ENCODE measurements around the gene PTPRG.
"Not testable (repeated sequence)": the region's sequence is repeated elsewhere in the genome, so short reads cannot be mapped to it uniquely, and the experiment has no call there.

PTPRG gene

DNA sequence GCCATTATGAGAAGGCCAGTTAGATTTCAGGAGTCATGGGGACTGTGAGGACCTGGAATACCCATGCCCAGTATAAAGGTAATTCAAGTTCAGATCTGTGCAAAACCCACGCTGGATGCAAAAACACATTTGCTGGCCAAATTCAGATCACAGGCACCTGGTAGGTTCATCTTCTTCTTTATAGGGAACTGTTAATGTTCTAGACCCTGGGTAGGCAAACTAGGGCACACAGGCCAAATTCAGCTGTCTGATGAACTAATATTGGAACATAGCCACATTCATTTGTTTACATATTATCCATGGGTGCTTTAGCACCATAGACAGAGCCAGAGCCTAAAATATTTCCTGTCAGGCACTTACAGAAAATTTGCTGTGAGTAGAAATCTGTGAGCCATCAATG, 241.4 kb downstream of the PTPRG start:
- DNase-seq (ENCODE audit: low spot score), result no peak

- DNase-seq (ENCODE audit: low spot score), result no peak
Measured at GRCh38 chr3:61803983-61804382, 242.6 kb downstream of the PTPRG start.

GRCh38 chr3:61804782-61805181, 243.4 kb downstream of the PTPRG start:
- no peak for DNase-seq (ENCODE audit: low spot score)

DNA sequence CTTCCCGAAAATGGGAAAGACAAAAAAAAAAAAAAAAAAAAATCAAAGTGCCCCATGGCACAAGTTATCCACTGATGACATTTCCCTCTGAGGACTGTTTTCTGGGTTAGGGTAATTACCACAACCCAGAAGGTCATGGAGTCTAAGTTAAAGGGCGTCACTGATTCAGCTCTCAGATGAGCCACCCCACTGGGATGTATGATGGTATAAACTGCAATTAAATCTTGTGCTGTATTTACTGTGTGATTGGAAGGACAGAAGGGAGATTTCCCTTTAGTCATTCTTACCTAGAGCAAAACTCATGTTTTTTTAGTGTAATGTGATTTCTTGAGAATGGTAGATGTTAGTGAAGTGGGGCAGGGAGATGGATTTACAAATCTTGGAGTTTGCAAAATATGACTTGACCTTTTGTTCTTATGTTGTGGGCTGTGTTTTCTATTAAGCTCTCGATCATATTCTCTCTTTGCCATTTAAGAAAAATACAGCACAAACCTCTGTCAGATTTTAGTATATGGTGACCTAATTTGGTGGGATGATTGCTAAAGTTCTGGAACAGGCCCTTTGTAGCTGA, 244.2 kb downstream of the PTPRG start:
- no peak for DNase-seq (ENCODE audit: low spot score)

- DNase-seq (ENCODE audit: low spot score), result no peak
Measured at GRCh38 chr3:61806810-61807209, 245.4 kb downstream of the PTPRG start.

DNA sequence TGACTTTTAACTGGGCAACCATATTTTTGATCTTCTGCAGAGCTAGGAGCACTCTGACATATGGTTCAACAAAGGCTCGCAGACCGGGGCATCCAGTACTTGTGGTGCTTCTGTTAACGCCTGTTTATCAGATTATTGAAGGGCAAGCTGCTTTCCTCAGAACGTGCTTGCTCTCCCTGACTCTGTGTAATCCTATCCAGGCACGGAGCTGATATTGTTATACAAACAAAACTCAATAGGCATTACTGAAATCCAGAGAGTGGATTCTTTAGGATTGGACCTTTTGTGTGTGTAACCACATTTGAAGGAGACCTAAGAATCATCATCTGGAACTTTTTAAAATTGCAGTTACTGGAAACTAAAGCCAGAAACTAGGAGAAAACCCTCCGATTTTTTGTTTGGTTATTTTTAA, 246.5 kb downstream of the PTPRG start:
- no peak for DNase-seq (ENCODE audit: low spot score)

GRCh38 chr3:61808526-61808925, 247.2 kb downstream of the PTPRG start:
- no peak for DNase-seq (ENCODE audit: low spot score)

DNA sequence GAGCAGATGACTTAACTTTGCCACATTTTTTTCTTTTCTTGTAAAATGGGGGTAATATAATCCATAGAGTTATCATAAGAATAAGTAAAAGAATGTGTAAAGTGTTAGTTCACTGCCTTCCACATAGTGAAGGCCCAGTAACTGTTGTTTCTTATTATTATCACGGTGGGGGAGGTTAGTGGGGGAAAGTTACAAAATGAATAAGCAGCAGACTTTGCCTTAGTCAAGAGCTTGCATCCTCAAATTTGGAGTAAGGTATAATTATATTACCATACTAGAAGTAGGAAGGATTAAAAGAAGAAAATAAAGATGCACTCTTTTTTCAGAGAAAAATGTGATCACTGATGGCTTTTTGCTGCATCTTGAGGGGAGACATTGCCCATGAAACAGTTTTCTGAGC, 247.6 kb downstream of the PTPRG start:
- DNase-seq (ENCODE audit: low spot score), result no peak

- DNase-seq (ENCODE audit: low spot score), result no peak
Measured at GRCh38 chr3:61809879-61810278, 248.5 kb downstream of the PTPRG start.

DNA sequence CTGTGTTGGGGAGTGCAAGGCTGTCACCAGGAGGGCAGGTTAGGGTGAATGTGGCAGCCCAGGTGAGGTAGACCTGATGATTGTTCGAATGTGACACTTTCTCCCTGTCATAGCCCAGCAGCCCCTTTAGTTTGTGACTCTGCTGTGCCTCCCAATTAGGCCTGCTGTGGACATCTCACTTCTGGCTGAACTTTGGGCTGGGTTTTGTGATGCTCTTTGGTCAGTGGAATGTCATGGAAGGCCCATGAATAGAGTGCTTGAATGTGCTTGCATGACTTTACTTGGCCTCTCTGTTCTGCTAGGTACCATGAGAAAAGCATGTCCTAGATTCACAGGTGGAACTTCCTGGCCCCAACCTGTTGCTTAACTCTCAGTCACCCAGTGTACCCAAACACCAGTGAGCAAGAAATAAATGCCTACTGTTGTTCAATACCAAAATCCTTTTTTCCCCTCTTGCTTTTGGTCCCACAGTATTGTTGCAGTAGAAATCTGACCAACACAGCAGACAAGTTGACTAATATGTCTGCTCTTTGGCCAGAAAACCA, 249.7 kb downstream of the PTPRG start:
- DNase-seq (ENCODE audit: low spot score), result no peak

- DNase-seq (ENCODE audit: low spot score), result no peak
Measured at GRCh38 chr3:61811652-61812051, 250.3 kb downstream of the PTPRG start.

DNA sequence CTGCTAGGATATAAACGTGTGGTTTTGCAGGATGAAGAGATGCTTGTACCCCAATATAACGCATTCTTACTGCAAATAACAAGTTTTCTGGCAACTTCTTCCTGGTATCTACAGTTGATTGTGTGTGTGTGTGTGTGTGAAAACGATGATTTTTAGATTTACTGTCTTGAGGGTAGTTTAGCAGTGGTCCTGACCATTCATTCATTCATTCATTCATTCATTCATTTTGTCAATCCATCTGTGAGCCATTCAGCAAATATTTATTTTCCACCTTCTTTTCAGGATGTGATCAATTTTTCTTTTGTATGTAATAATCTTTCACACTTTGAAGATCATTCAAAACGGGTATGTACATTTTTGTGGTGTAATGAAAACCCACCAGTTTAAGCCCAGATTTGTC, 250.7 kb downstream of the PTPRG start:
- no peak for DNase-seq (ENCODE audit: low spot score)

DNA sequence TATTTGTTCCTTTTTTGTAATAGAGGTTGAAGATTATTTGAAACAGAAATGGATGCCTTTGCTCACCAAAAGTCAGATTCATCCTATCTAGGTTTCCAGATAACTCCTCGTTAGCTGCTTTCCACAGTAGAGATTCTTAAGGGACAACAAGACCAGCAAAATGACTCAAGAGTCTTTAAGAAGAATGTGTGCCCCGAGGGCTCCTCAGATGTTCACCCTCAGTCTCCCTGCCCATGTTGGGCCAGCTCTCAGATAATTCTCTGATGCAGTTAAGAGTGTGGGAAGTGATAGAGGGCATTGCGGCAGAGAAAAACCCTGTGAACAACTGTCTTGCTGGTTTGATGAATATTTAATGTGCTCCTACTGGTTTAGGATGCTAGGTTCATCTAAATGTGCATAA, 251.1 kb downstream of the PTPRG start:
- no peak for DNase-seq (ENCODE audit: low spot score)

DNA sequence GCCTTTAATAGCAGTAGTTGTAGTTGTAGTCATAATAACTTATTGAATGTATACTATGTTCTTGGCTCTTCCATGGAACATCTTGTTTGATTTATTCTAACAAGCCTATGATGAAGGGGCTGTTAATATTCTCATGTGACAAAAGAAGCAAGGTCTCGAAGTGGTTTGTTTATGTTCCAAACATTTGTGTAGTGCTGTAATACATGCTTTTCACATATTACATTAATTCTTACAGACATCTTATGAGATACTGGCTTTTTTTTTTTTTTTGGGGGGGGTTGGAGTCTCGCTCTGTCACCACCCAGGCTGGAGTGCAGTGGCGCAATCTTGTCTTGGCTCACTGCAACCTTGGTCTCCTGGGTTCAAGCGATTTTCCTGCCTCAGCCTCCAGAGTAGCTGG, 252.3 kb downstream of the PTPRG start:
- DNase-seq (ENCODE audit: low spot score), result no peak

DNA sequence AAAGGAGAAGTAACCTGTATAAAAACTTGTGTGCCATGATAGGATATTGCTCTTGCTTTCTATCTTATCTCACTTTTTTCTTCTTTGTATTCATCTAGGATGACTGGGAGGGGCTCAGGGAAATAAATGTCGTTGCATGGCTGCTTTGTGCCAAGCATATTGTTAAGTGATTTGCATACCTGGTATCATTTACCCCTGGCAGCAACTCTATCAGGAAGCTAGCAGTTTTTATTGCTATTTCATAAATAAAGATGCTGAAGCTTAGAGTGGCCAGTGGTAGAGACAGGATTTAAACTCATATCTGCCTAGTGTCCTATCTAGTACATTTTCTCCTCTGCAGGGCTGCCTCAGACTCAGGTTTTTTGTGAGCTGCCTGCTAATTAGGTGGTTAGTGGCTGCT, 253.3 kb downstream of the PTPRG start:
- DNase-seq (ENCODE audit: low spot score), result no peak

DNA sequence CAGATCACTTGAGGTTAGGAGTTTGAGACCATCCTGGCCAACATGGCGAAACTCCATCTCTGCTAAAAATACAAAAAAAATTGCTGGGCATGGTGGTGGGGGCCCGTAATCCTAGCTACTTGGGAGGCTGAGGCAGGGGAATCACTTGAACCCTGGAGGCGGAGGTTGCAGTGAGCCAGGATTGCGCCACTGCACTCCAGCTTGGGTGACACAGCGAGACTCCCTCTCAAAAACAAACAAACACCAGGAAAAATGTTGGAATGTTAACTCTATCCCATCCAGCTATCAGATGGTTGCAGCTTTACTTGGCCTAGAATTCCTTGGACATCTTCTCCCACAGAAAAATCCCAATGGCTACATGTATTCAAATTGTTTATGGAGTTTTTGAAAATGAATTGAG, 254.9 kb downstream of the PTPRG start:
- DNase-seq (ENCODE audit: low spot score), result not testable (repeated sequence)

GRCh38 chr3:61819861-61820260, 258.5 kb downstream of the PTPRG start:
- no peak for DNase-seq (ENCODE audit: low spot score)

DNA sequence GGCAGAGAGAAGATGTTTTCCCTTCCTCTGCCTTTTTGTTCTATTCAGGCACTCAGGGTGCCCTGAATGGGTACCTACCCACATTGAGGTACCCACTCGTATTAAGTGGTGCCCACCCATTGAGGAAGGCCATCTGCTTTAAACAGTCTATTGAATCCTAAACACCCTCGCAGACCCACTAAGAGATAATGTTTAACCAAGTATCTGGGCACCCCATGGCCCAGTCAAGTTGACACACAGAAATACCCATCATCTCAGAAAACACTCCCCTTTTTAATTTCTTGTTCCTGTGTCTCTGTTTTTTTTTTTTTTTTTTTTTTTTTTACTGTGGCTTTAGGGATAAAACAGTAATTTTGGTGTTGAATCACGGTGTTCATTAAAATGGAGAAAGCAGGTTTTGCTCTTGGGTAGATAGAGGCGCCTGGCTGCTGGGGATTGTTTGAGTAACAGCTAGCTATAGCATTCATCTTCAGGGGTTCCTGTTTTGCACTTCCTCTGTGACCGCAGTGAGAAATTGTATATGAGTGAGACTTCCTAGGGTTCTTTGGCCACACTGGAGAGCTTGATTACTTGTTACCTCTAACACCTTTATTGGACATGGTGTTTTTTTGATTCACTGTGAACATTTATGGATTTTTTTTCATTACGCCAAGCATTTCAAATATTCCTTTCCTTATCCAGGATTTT, 259.1 kb downstream of the PTPRG start:
- no peak for DNase-seq (ENCODE audit: low spot score)

GRCh38 chr3:61821823-61822251, 260.5 kb downstream of the PTPRG start:
- no peak for DNase-seq (ENCODE audit: low spot score)

- no peak for DNase-seq (ENCODE audit: low spot score)
Measured at GRCh38 chr3:61822588-61822987, 261.2 kb downstream of the PTPRG start.

DNA sequence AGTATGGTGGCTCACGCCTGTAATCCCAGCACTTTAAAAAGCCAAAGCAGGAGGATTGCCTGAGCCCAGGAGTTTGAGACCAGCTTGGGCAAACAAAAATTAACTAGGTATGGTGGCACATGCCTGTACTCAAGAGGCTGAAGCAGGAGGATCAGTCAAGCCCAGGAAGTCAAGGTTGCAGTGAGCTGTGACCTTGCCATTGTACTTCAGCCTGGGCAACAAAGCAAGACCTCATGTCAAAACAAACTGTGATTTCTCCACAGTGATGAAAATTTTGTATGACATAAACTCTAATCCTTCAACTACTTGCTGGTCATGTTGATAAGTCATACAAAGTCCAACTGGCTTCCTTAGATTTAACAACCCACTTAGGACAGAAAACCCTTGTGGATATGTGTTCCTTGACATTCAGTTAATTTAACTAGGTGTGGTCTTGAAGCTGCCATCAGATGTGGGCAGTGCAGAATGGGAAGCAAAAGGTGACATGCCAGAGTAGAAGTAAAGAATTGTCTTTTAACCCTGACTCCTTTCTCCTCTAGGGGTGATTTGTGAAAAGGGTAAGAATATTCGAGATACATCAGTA, 263.3 kb downstream of the PTPRG start:
- DNase-seq (ENCODE audit: low spot score), result no peak

DNA sequence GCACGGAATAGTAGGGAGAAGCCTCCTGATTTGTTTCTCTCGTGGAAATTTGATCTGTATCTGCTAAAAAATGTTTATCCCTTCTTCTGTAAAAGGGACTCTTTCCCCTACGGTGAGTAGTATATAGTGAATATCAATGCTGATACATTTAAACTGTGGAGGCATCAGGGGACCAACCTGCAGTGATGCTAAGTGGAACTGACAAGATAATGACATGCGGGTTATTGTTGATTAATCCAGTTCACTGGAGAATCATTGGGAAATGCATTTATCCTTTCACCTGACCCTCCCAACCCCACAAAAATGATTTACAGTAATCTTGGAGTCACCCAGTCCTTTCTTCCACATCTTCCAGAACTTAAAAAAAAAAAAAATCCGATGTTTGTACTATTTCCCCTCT, 264.8 kb downstream of the PTPRG start:
- DNase-seq (ENCODE audit: low spot score), result no peak

DNA sequence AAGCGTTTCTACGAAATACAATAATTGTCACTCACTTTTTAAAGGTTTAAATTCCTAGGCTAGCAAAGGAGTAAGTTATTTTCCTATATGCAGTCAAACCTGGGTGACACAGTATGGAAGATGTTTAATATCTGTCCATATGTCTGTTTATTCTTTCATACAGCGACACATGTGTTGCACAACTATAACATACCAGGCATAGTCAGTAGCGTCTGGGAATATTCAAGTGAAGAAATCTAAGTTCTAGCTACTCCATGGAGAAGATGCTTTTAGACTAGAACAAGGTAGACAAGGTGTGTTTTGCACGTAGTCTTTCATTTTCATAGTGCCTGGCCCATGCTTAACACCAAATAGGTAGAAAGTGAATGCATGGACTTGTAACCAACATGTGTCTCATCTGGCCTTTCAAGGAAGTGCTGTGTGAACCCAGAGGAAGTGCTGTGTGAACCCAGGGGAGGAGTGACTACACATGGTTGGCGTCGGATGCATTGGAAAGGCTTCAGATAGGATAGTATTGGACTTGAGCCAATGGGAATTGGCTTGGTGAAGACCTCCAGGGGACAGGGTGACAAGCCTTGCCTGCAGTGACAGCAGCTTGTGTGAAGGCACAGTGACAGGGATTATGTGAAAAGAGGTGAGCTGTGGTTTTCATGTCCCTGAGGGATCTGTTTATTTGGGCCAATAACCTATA, 267.0 kb downstream of the PTPRG start:
- no peak for DNase-seq (ENCODE audit: low spot score)

All from CD4-positive, alpha-beta T cell treated with Interleukin-2 at 100 ng/mL for 4 hours (primary cell).